Upper lobe of right lung (tissue), 1 donor: ENCODE data around the gene SH3YL1. TPM values are rescaled to one million over a fixed set of nuclear protein-coding genes. Genes with fewer than 3 reads are reported as not detected.

Experiments
- ATAC-seq: fragments of 200-7000 bp; cut with Tn5 transposase; one replicate; pipeline ENCODE4 v1.9.1; 2020; ENCODE audit warnings: mild to moderate bottlenecking, moderate library complexity
- DNase-seq: peaks from one replicate; pipeline ENCODE4 v3.0.0-alpha.2; 2020
- H3K27ac ChIP-seq: fragments of 200-600 bp; one replicate; pipeline ENCODE4 v1.8.0; 2022
- H3K27me3 ChIP-seq: fragments of 200-600 bp; one replicate; pipeline ENCODE4 v1.8.0; 2022; ENCODE audit warnings: mild to moderate bottlenecking
- H3K36me3 ChIP-seq: fragments of 200-600 bp; one replicate; pipeline ENCODE4 v1.8.0; 2022
- H3K4me1 ChIP-seq: fragments of 200-600 bp; one replicate; pipeline ENCODE4 v1.8.0; 2022
- H3K4me3 ChIP-seq: fragments of 200-600 bp; one replicate; pipeline ENCODE4 v1.8.0; 2022; ENCODE audit warnings: mild to moderate bottlenecking
- H3K9me3 ChIP-seq: fragments of 200-600 bp; one replicate; pipeline ENCODE4 v1.8.0; 2022
- CTCF ChIP-seq: fragments of 200-600 bp; IDR thresholded peaks from one replicate; pipeline ENCODE4 v1.8.0; 2022; ENCODE audit warnings: antibody characterized with exemption
- intact Hi-C: fragments of 100-400 bp; cut with DNase I; formaldehyde crosslinking; loops from one replicate; pipeline ENCODE4 v1.11.0; 2022
- total RNA-seq: library from RNA; stranded (reverse); fragmentation: NEBNext Ultra II Directional; extraction: Animal tissue kit (Norgen Biotek cat#: 25700); gene quantifications from one replicate; pipeline ENCODE4 v1.2.1, GENCODE V29; 2021
- donor health status: DM: no; HTN: yes; CAD: no; lungs with severe emphysema.

Gene SH3YL1
- total RNA-seq, 1 donor from 2014 or later, result 48.3 TPM

DNA sequence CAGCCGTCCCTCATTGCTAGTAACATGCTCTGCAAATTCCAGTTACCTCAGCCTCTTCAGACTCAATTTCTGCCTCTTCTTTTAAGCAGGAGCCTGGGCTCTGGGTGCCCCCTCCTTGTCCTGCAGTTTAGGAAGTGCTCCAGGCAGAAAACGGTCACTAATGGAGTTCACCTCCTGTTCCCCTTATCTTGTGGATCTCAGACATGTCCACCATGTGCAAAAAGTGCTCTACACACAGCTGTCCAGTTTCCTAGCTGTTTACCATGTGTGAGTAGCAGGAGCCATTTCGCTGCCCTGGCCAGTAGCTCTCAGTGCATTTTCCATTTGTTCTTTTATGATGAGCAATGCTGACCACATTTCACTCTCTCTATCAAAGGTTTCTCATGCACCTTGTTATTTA, 4.9 kb downstream of the SH3YL1 start:
- TF ChIP-seq CTCF, result no peak
- no peaks in the 10 kb centered on the region for H3K27me3 ChIP-seq
- H3K36me3 ChIP-seq, result no peaks in the 10 kb centered on the region
- no peak overlapping the region for H3K27ac ChIP-seq
- no peak for ATAC-seq
- no peak for DNase-seq
- intact Hi-C loops, result no loop called here
- H3K9me3 ChIP-seq, result no peaks in the 10 kb centered on the region
- H3K4me3 ChIP-seq, result no peak overlapping the region
- H3K4me1 ChIP-seq, result peaks cover 20% of the 10 kb centered on the region

- DNase-seq (no peak), ATAC-seq (no peak)
- no peaks in the 10 kb centered on the region for H3K9me3 ChIP-seq
- no peak for TF ChIP-seq CTCF
- no peaks in the 10 kb centered on the region for H3K27me3 ChIP-seq
- peaks cover 20% of the 10 kb centered on the region for H3K4me1 ChIP-seq
- no peaks in the 10 kb centered on the region for H3K36me3 ChIP-seq
- intact Hi-C loops, result no loop called here
- H3K27ac ChIP-seq, result no peak overlapping the region
- no peak overlapping the region for H3K4me3 ChIP-seq
These were observed 6.0 kb downstream of the SH3YL1 start for GRCh38 chr2:257842-258241.

- TF ChIP-seq CTCF, result no peak
- Histone ChIP-seq H3K27me3 (no peaks in the 10 kb centered on the region), H3K27ac (no peak overlapping the region), H3K9me3 (no peaks in the 10 kb centered on the region), H3K4me1 (peaks cover 18% of the 10 kb centered on the region), H3K36me3 (no peaks in the 10 kb centered on the region), H3K4me3 (no peak overlapping the region)
- DNase-seq (no peak), ATAC-seq (no peak)
- intact Hi-C loops, result no loop called here
These were observed 6.4 kb downstream of the SH3YL1 start for GRCh38 chr2:257429-257828.

DNA sequence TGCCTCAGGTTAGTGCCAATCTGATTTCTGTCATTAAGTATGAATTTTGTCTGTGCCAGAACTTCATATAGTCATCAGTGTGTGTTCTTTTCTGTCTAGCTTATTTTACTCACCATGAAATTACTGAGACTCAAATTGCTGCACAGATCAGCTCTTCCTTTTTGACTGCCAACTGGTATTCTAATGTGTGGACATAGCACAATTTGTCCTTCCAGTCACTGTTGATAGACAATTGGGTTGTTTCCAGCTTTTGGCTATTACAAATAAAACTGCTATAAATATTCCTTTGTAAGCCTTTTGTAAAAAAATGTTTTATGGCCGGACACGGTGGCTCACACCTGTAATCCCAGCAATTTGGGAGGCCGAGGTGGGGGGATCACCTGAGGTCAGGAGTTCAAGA, 7.7 kb downstream of the SH3YL1 start:
- DNase-seq (no peak), ATAC-seq (no peak)
- no peak for TF ChIP-seq CTCF
- Histone ChIP-seq H3K27me3 (no peaks in the 10 kb centered on the region), H3K4me3 (no peak overlapping the region), H3K9me3 (no peaks in the 10 kb centered on the region), H3K4me1 (peaks cover 12% of the 10 kb centered on the region), H3K27ac (no peak overlapping the region), H3K36me3 (no peaks in the 10 kb centered on the region)
- intact Hi-C loops, result no loop called here

- no peak for ATAC-seq
- Histone ChIP-seq H3K36me3 (no peaks in the 10 kb centered on the region), H3K4me1 (peaks cover 3% of the 10 kb centered on the region), H3K9me3 (no peaks in the 10 kb centered on the region), H3K27me3 (no peaks in the 10 kb centered on the region), H3K4me3 (no peak overlapping the region), H3K27ac (no peak overlapping the region)
- intact Hi-C loops, result no loop called here
- no peak for TF ChIP-seq CTCF
- DNase-seq, result no peak
These were observed 8.6 kb downstream of the SH3YL1 start for GRCh38 chr2:255195-255594.

DNA sequence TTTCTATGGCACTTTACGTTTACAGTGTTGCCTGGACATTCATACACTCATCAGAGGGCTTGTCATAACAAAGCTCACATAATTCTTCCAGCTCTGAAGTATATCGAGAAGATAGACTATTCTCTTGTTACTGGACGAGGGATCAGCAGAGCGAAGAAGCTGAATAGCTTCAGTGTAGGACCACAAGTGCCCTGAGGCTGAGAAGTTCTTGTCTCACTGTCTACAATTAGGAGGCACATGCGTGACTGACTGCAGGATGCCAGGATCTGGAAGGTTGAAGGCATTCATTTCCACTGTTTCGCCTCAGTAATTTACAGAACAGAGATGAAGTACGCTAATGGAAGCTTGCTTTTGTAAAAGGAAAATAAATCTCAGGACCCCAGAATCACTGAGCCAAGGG, 9.6 kb downstream of the SH3YL1 start:
- no peaks in the 10 kb centered on the region for H3K27me3 ChIP-seq
- no peak overlapping the region for H3K4me3 ChIP-seq
- no peak for DNase-seq
- no peaks in the 10 kb centered on the region for H3K4me1 ChIP-seq
- ATAC-seq, result no peak
- intact Hi-C loops, result no loop called here
- no peaks in the 10 kb centered on the region for H3K9me3 ChIP-seq
- H3K27ac ChIP-seq, result no peak overlapping the region
- no peak for TF ChIP-seq CTCF
- peaks cover 8% of the 10 kb centered on the region for H3K36me3 ChIP-seq
